GM12891 (cell line): ENCODE measurements around the gene ATR.

Experiments
- PAX5 ChIP-seq: IDR thresholded peaks from 2 replicates; pipeline ENCODE4 v1.6.1; 2011; ENCODE audit warnings: low read length, moderate library complexity, mild to moderate bottlenecking; ENCODE audit not compliant: insufficient read depth, severe bottlenecking
- POLR2A ChIP-seq: IDR thresholded peaks from 2 replicates; pipeline ENCODE4 v1.6.1; 2011; ENCODE audit warnings: low read depth, low read length, control low read depth
- POLR2AphosphoS5 ChIP-seq: IDR thresholded peaks from 2 replicates; pipeline ENCODE4 v1.6.1; 2011; ENCODE audit warnings: low read depth, low read length, control low read depth
- TAF1 ChIP-seq: IDR thresholded peaks from 2 replicates; pipeline ENCODE4 v1.6.1; 2011; ENCODE audit warnings: low read depth, low read length, control low read depth

- no peak for TF ChIP-seq POLR2AphosphoS5
- no peak for TF ChIP-seq POLR2A
- no peak for TF ChIP-seq TAF1
- TF ChIP-seq PAX5, result no peak
Observed at GRCh38 chr3:142613491-142613890, 35.0 kb upstream of the ATR start.
